ENCODE results near the gene PRKACB.

DNA sequence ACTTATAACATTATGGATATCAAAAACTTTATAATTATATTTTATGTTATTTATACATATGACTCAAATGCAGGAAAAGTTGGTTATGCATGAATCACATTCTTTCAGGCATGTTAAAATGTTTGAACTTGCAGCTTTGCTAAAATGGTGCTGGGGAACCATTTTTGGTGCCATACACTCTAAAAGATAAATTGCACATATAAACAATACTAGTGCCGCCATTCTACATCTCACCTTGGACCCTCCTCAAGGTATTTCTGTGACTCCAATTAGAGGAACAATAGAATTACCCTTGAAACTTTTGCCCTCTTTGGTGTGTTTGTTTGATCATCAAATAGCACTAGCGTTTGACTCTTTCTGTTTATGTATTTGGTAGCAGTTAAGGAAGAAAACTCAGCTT is 997 bp downstream of the PRKACB start:
- TF ChIP-seq, protein P1, sequence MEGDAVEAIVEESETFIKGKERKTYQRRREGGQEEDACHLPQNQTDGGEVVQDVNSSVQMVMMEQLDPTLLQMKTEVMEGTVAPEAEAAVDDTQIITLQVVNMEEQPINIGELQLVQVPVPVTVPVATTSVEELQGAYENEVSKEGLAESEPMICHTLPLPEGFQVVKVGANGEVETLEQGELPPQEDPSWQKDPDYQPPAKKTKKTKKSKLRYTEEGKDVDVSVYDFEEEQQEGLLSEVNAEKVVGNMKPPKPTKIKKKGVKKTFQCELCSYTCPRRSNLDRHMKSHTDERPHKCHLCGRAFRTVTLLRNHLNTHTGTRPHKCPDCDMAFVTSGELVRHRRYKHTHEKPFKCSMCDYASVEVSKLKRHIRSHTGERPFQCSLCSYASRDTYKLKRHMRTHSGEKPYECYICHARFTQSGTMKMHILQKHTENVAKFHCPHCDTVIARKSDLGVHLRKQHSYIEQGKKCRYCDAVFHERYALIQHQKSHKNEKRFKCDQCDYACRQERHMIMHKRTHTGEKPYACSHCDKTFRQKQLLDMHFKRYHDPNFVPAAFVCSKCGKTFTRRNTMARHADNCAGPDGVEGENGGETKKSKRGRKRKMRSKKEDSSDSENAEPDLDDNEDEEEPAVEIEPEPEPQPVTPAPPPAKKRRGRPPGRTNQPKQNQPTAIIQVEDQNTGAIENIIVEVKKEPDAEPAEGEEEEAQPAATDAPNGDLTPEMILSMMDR (IDR thresholded peaks at IDR 0.05): no peak
- TF ChIP-seq POLR2AphosphoS5 (IDR thresholded peaks at IDR 0.05): no peak
- no peak for TF ChIP-seq POLR2A (IDR thresholded peaks at IDR 0.05)

All from breast epithelium (tissue), 3 donors.